Spleen (tissue), 7 donors: ENCODE results near the gene LRRC57.

Source experiments
- POLR2A ChIP-seq, 3 donors: fragments of 450-650 bp; IDR thresholded peaks; one replicate each; pipeline ENCODE4 v1.5.1; 2017; ENCODE audit warnings: antibody characterized with exemption in 3 of 3, mild to moderate bottlenecking in 1 of 3
- POLR2AphosphoS5 ChIP-seq, 3 donors: sonication (generic); formaldehyde crosslinking; IDR thresholded peaks; one replicate each; pipeline ENCODE4 v1.5.1; 2017; ENCODE audit warnings: antibody characterized with exemption in 3 of 3
- TF ChIP-seq, protein P1 (sequence below), 11 experiments: fragments of 200-600 bp in 7 of 11; fragments of 450-650 bp in 4 of 11; sonication (generic) in 4 of 11; IDR thresholded peaks in 8 of 11; conservative IDR thresholded peaks in 3 of 11; 1 replicate in 7 of 11; 2 replicates in 4 of 11; pipeline versions ENCODE4 v1.4.0 to v1.8.0; 2016 to 2021; ENCODE audit warnings: antibody characterized with exemption in 11 of 11, inconsistent platforms in 4 of 11, mild to moderate bottlenecking in 1 of 11
- donor health status: DM: no; HTN: no; CAD: no; lungs with moderate emphysema.
- donor health status: DM: no; HTN: no; CAD: no.
- donor health status: DM: no; HTN: no; CAD: no.

DNA sequence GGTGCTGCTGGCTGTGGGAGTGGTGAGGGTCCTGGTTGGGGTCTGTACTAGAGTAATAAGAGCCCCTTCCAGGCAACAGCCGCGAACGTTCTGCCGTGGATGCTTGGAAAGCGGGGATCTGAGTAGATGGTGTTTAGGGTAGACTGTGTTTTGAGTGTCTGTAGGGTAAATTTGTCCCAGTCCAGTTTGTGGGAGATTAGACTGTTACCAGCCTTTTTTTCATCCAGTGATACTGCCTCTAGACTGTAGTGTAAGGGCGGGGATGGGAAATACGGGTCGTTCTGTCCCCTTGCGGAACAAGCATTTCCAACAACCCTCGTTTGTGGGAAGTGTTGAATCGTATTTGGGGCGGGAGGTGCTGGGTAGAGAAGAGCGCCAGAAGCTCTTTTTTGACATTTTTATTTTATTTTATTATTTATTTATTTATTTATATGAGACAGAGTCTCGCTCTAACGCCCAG, 469 bp upstream of the LRRC57 start:
- TF ChIP-seq POLR2AphosphoS5 (IDR thresholded peaks at IDR 0.05) (no peak), POLR2A (IDR thresholded peaks at IDR 0.05) (no peak)
- TF ChIP-seq, protein P1, sequence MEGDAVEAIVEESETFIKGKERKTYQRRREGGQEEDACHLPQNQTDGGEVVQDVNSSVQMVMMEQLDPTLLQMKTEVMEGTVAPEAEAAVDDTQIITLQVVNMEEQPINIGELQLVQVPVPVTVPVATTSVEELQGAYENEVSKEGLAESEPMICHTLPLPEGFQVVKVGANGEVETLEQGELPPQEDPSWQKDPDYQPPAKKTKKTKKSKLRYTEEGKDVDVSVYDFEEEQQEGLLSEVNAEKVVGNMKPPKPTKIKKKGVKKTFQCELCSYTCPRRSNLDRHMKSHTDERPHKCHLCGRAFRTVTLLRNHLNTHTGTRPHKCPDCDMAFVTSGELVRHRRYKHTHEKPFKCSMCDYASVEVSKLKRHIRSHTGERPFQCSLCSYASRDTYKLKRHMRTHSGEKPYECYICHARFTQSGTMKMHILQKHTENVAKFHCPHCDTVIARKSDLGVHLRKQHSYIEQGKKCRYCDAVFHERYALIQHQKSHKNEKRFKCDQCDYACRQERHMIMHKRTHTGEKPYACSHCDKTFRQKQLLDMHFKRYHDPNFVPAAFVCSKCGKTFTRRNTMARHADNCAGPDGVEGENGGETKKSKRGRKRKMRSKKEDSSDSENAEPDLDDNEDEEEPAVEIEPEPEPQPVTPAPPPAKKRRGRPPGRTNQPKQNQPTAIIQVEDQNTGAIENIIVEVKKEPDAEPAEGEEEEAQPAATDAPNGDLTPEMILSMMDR (IDR thresholded peaks at IDR 0.05 in 8 of 11, conservative IDR thresholded peaks at IDR 0.05 in 3 of 11): no peak
